H1 (cell line): Measurements from ENCODE around the gene SPEN. TPM values are rescaled to one million over a fixed set of nuclear protein-coding genes. Genes with fewer than 3 reads are reported as not detected.
A peak's percentile ranks its signal among the peaks of the same experiment; 100 is the strongest.

ENCODE experiments used
- CTCF ChIA-PET: fragments of 300-600 bp; sonication (Branson Sonifier 250); formaldehyde crosslinking; loops from one replicate; lab custom pipeline; 2021; ENCODE audit not compliant: partially characterized antibody; lab: Charles Lee
- POLR2A ChIA-PET: fragments of 300-600 bp; sonication (Branson Sonifier 250); formaldehyde crosslinking; loops from one replicate; lab custom pipeline; 2021; ENCODE audit warnings: inconsistent platforms; ENCODE audit not compliant: partially characterized antibody; lab: Charles Lee
- DNase-seq, 2 experiments: peaks; one replicate each; pipeline versions ENCODE4 v3.0.0 to v3.0.0-alpha.2; 2010 to 2022; ENCODE audit warnings: low spot score in 2 of 2, low read depth in 1 of 2, mixed read lengths in 1 of 2
- FAIRE-seq: peaks from 2 replicates; lab custom pipeline; 2011; peaks lifted over from hg19 to GRCh38; lab: Jason Lieb, UNC
- H2AFZ ChIP-seq: 2 replicates; pipeline ENCODE4 v1.8.1; 2012; ENCODE audit warnings: low read length, inconsistent platforms
- H2AK5ac ChIP-seq: 2 replicates; pipeline ENCODE4 v1.6.1; 2013; ENCODE audit warnings: low read depth, low read length
- H2BK120ac ChIP-seq: replicated peaks from 2 replicates; pipeline ENCODE3; 2013; ENCODE audit warnings: low read depth, low read length, inconsistent platforms
- H2BK12ac ChIP-seq: 2 replicates; pipeline ENCODE4 v1.6.1; 2013; ENCODE audit warnings: low read depth, low read length
- H2BK15ac ChIP-seq: 2 replicates; pipeline ENCODE4 v1.6.1; 2013; ENCODE audit warnings: low read length
- H2BK20ac ChIP-seq: 2 replicates; pipeline ENCODE4 v1.6.1; 2013; ENCODE audit warnings: low read length
- H2BK5ac ChIP-seq: 2 replicates; pipeline ENCODE4 v1.6.1; 2013; ENCODE audit warnings: low read depth, low read length
- H3K14ac ChIP-seq: 2 replicates; pipeline ENCODE4 v1.6.1; 2013; ENCODE audit warnings: inconsistent platforms; ENCODE audit not compliant: insufficient read length
- H3K18ac ChIP-seq: 2 replicates; pipeline ENCODE4 v1.6.1; 2013; ENCODE audit warnings: low read length; ENCODE audit errors: extremely low read depth
- H3K23ac ChIP-seq: 2 replicates; pipeline ENCODE4 v1.6.1; 2013; ENCODE audit warnings: inconsistent platforms; ENCODE audit not compliant: insufficient read length
- H3K23me2 ChIP-seq: 2 replicates; pipeline ENCODE4 v1.6.1; 2013; ENCODE audit warnings: low read depth, low read length
- H3K27ac ChIP-seq: 2 replicates; pipeline ENCODE4 v1.6.1; 2011; ENCODE audit warnings: low read depth, low read length, inconsistent platforms
- H3K27me3 ChIP-seq, 4 experiments: replicated peaks in 1 of 4; 1 replicate in 1 of 4; 2 replicates in 3 of 4; pipeline versions ENCODE4 v1.6.1 to v1.8.1; 2011 to 2013; ENCODE audit warnings: low read length in 3 of 4, mild to moderate bottlenecking in 3 of 4, inconsistent platforms in 2 of 4, mixed read lengths in 2 of 4, moderate library complexity in 1 of 4; ENCODE audit not compliant: control insufficient read depth in 3 of 4, insufficient read depth in 3 of 4; ENCODE audit errors: extremely low read depth in 1 of 4
- H3K36me3 ChIP-seq, 4 experiments: 2 replicates each; pipeline versions ENCODE4 v1.6.1 to v1.8.1; 2011 to 2013; ENCODE audit warnings: mild to moderate bottlenecking in 4 of 4, low read length in 3 of 4, moderate library complexity in 2 of 4, control low read depth in 1 of 4, inconsistent platforms in 1 of 4; ENCODE audit not compliant: insufficient read depth in 4 of 4, control insufficient read depth in 2 of 4
- H3K4ac ChIP-seq: replicated peaks from 2 replicates; pipeline ENCODE3; 2013; ENCODE audit warnings: low read length, low read depth, mixed read lengths, inconsistent platforms; ENCODE audit not compliant: insufficient read length
- H3K4me1 ChIP-seq, 4 experiments: replicated peaks in 1 of 4; 1 replicate in 1 of 4; 2 replicates in 3 of 4; pipeline versions ENCODE4 v1.6.1 to v1.8.1; 2011 to 2013; ENCODE audit warnings: low read length in 3 of 4, inconsistent platforms in 2 of 4, mixed read lengths in 1 of 4; ENCODE audit not compliant: insufficient read depth in 4 of 4, control insufficient read depth in 3 of 4
- H3K4me2 ChIP-seq, 2 experiments: 2 replicates each; pipeline versions ENCODE4 v1.6.1 to v1.8.1; 2011 to 2013; ENCODE audit warnings: low read depth in 2 of 2, low read length in 2 of 2, control low read depth in 1 of 2, inconsistent platforms in 1 of 2, mild to moderate bottlenecking in 1 of 2; ENCODE audit not compliant: insufficient read depth in 1 of 2
- H3K4me3 ChIP-seq, 4 experiments: fragments of 200-600, 300-600 bp in 1 of 4; sonication (generic), shearing (Covaris generic), sonication (Bioruptor Twin) in 1 of 4; 2 replicates each; pipeline versions ENCODE4 v1.5.1 to v1.8.1; 2011 to 2016; ENCODE audit warnings: low read length in 4 of 4, low read depth in 3 of 4, control low read depth in 2 of 4, inconsistent platforms in 2 of 4, mild to moderate bottlenecking in 2 of 4, mixed read lengths in 1 of 4, moderate library complexity in 1 of 4; ENCODE audit not compliant: insufficient read depth in 2 of 4; ENCODE audit errors: extremely low read depth in 1 of 4
- H3K56ac ChIP-seq: replicated peaks from 2 replicates; pipeline ENCODE3; 2013; ENCODE audit warnings: low read depth, mild to moderate bottlenecking, mixed read lengths, low read length, inconsistent platforms; ENCODE audit not compliant: insufficient read length
- H3K79me1 ChIP-seq: 2 replicates; pipeline ENCODE4 v1.6.1; 2013; ENCODE audit warnings: low read depth, low read length, control low read depth
- H3K79me2 ChIP-seq, 2 experiments: 2 replicates each; pipeline versions ENCODE4 v1.6.1 to v1.8.1; 2012 to 2013; ENCODE audit warnings: low read length in 2 of 2, mild to moderate bottlenecking in 2 of 2, inconsistent platforms in 1 of 2; ENCODE audit not compliant: insufficient read depth in 2 of 2, control insufficient read depth in 1 of 2
- H3K9ac ChIP-seq, 4 experiments: replicated peaks in 1 of 4; 1 replicate in 1 of 4; 2 replicates in 3 of 4; pipeline versions ENCODE4 v1.6.1 to v1.8.1; 2011 to 2013; ENCODE audit warnings: low read depth in 3 of 4, low read length in 3 of 4, control low read depth in 2 of 4, mild to moderate bottlenecking in 2 of 4, moderate library complexity in 2 of 4, inconsistent platforms in 1 of 4; ENCODE audit errors: extremely low read depth in 1 of 4
- H3K9me3 ChIP-seq, 2 experiments: 2 replicates each; pipeline versions ENCODE4 v1.6.1 to v1.8.1; 2012 to 2013; ENCODE audit warnings: mild to moderate bottlenecking in 2 of 2, moderate library complexity in 2 of 2, control low read depth in 1 of 2, inconsistent platforms in 1 of 2, low read depth in 1 of 2, low read length in 1 of 2, mixed read lengths in 1 of 2; ENCODE audit not compliant: insufficient read depth in 2 of 2
- H4K20me1 ChIP-seq, 2 experiments: replicated peaks in 1 of 2; 2 replicates each; pipeline versions ENCODE3 to v1.8.1; 2011 to 2013; ENCODE audit warnings: inconsistent platforms in 2 of 2, low read length in 2 of 2, mild to moderate bottlenecking in 1 of 2; ENCODE audit not compliant: insufficient read depth in 2 of 2, control insufficient read depth in 1 of 2
- H4K5ac ChIP-seq: 2 replicates; pipeline ENCODE4 v1.6.1; 2013; ENCODE audit warnings: low read length, low read depth, mixed read lengths, inconsistent platforms; ENCODE audit not compliant: insufficient read length
- H4K8ac ChIP-seq: 2 replicates; pipeline ENCODE4 v1.8.0; 2013; ENCODE audit warnings: mild to moderate bottlenecking, moderate library complexity, low read length, inconsistent platforms; ENCODE audit not compliant: insufficient read depth; ENCODE audit errors: extremely low read depth
- H4K91ac ChIP-seq: replicated peaks from 2 replicates; pipeline ENCODE3; 2013; ENCODE audit warnings: low read length, mixed read lengths, inconsistent platforms; ENCODE audit not compliant: insufficient read length
- CBX8 ChIP-seq: fragments of 300-800, 300-1000 bp; sonication (generic); IDR thresholded peaks from 2 replicates; pipeline ENCODE4 v1.7.1; 2016; ENCODE audit warnings: low read depth, low read length, borderline replicate concordance
- E2F6 ChIP-seq: IDR thresholded peaks from 2 replicates; pipeline ENCODE4 v1.6.1; 2012; ENCODE audit warnings: inconsistent platforms
- EP300 ChIP-seq, 2 experiments: IDR thresholded peaks; 1 replicate in 1 of 2; 2 replicates in 1 of 2; pipeline ENCODE4 v1.6.1; 2011 to 2012; ENCODE audit warnings: low read depth in 2 of 2, low read length in 2 of 2, mild to moderate bottlenecking in 2 of 2, borderline replicate concordance in 1 of 2, inconsistent platforms in 1 of 2, moderate library complexity in 1 of 2
- KDM5A ChIP-seq: fragments of 200-600 bp; IDR thresholded peaks from 2 replicates; pipeline ENCODE4 v1.7.1; 2012; ENCODE audit warnings: mild to moderate bottlenecking, low read length, inconsistent platforms, mixed read lengths
- NANOG ChIP-seq: IDR thresholded peaks from 2 replicates; pipeline ENCODE4 v1.6.1; 2011; ENCODE audit warnings: low read length, low read depth, mild to moderate bottlenecking, inconsistent platforms; ENCODE audit not compliant: insufficient read depth, poor library complexity, severe bottlenecking
- PHF8 ChIP-seq: fragments of 200-600 bp; sonication (generic); conservative IDR thresholded peaks from 2 replicates; pipeline ENCODE4 v1.7.1; 2012; ENCODE audit warnings: low read depth, mild to moderate bottlenecking, inconsistent platforms, low read length, moderate library complexity
- RBBP5 ChIP-seq: IDR thresholded peaks from 2 replicates; pipeline ENCODE4 v1.7.1; 2012; ENCODE audit warnings: low read depth, mild to moderate bottlenecking, inconsistent platforms, low read length, moderate library complexity, borderline replicate concordance
- SIRT6 ChIP-seq: IDR thresholded peaks from one replicate; pipeline ENCODE4 v1.7.1; 2012; ENCODE audit warnings: low read length, inconsistent platforms
- WGBS, 2 experiments: shearing (Covaris generic) in 1 of 2; methylation state at CpG; one replicate each; pipeline versions ENCODE4 v1.1.6 to v1.1.7; 2013 to 2015; ENCODE audit warnings: low lambda C conversion rate in 2 of 2, mixed read lengths in 2 of 2, inconsistent platforms in 1 of 2, low coverage in 1 of 2, missing lambda C conversion rate in 1 of 2; ENCODE audit not compliant: insufficient replicate concordance in 2 of 2, insufficient coverage in 1 of 2, insufficient read length in 1 of 2; ENCODE audit errors: extremely low coverage in 1 of 2, missing lambda C conversion rate in 1 of 2; 5-methylcytosine and 5-hydroxymethylcytosine counted together
- polyA plus RNA-seq, 7 experiments: library from polyadenylated mRNA; depleted of rRNA in 3 of 7; stranded (reverse) in 5 of 7; unstranded in 2 of 7; fragments of >200 nt in 5 of 7; fragments of 200-250 nt in 2 of 7; gene quantifications; 1 replicate in 5 of 7; 2 replicates in 1 of 7; 4 replicates in 1 of 7; pipeline versions ENCODE4 v1.2.1 to v1.2.3, GENCODE V29; 2011 to 2013; ENCODE audit warnings: missing spikeins in 2 of 7, mixed read lengths in 2 of 7
- total RNA-seq: library from RNA; stranded (reverse); fragmentation: NEBNext Ultra II Directional; extraction: Animal tissue kit (Norgen Biotek cat#: 25700); gene quantifications from 2 replicates; pipeline ENCODE4 v1.2.1, GENCODE V29; 2021
- TF ChIP-seq, protein P1 (sequence below): IDR thresholded peaks from 2 replicates; pipeline ENCODE4 v1.6.1; 2011; ENCODE audit warnings: low read length, improper control_type of control experiment

Gene SPEN
- total and polyA plus RNA-seq, 2 of the 8 experiments (the other 6 are each of a cell fraction or from before 2014, with no cell fraction given) = 12.5 to 52.1 TPM

- peaks cover 0 to 6% (median 2%) of the 10 kb centered on the region in 4 experiments; a peak in 2 of 7 replicates for H3K4me1 ChIP-seq
- FAIRE-seq (no peak), DNase-seq (no peak)
- ChIA-PET CTCF (interaction anchor here (0.7 to 1.7 kb wide), 6 partner anchors 10 to 72 kb away, joined by 3 to 5 read pairs (median 4); no protein-coding TSS in a partner anchor), POLR2A (interaction anchor here (0.9 to 1.6 kb wide), 4 partner anchors 10 to 52 kb away, joined by 3 to 6 read pairs (median 3); no protein-coding TSS in a partner anchor)
- no peak overlapping the region for H2BK20ac ChIP-seq
- no peaks in the 10 kb centered on the region; a peak in 1 of 8 replicates for H3K36me3 ChIP-seq
- H2BK120ac ChIP-seq = no peak overlapping the region
- no peak overlapping the region for H2BK12ac ChIP-seq
- H3K79me1 ChIP-seq = peaks cover 3% of the 10 kb centered on the region; the same call in 1 of the 2 replicates
- no peak overlapping the region; the same call in 1 of the 2 replicates for H3K18ac ChIP-seq
- H3K27me3 ChIP-seq = no peaks in the 10 kb centered on the region; a peak in 1 of 7 replicates
- WGBS, 2 experiments = 96% methylated on average over 6 of the region's 6 CpGs; no CpG with 5 or more reads in 1 of the 2 experiments
- no peaks in the 10 kb centered on the region for H3K9me3 ChIP-seq
- H2AK5ac ChIP-seq = no peak overlapping the region
- peaks cover 0 to 5% of the 10 kb centered on the region in 2 experiments for H4K20me1 ChIP-seq
- no peak overlapping the region for H3K23ac ChIP-seq
- H3K27ac ChIP-seq = no peak overlapping the region
- H3K9ac ChIP-seq = no peak overlapping the region; a peak in 1 of 7 replicates
- H3K14ac ChIP-seq = no peak overlapping the region
- peak overlapping the region in 1 of 2 experiments; percentile 72; a peak in 1 of 4 replicates for H3K4me2 ChIP-seq
- no peak overlapping the region for H4K8ac ChIP-seq
- peaks cover 8% of the 10 kb centered on the region for H3K23me2 ChIP-seq
- H3K79me2 ChIP-seq = peaks cover 0 to 86% of the 10 kb centered on the region in 2 experiments; a peak in 3 of 4 replicates
- no peak overlapping the region for H3K56ac ChIP-seq
- no peak overlapping the region for H3K4ac ChIP-seq
- no peak overlapping the region for H4K5ac ChIP-seq
- no peak overlapping the region for H2BK5ac ChIP-seq
- H2AFZ ChIP-seq = no peak overlapping the region
- H3K4me3 ChIP-seq = no peak overlapping the region
- H2BK15ac ChIP-seq = no peak overlapping the region
- no peak overlapping the region for H4K91ac ChIP-seq
- TF ChIP-seq EP300 (IDR thresholded peaks at IDR 0.05; ENCODE audit: borderline replicate concordance in 1 of 2, low read depth in 2 of 2, low read length in 2 of 2) (no peak), CBX8 (no peak), PHF8 (no peak), RBBP5 (no peak), E2F6 (no peak), SIRT6 (no peak), KDM5A (no peak), NANOG (no peak)
- TF ChIP-seq, protein P1, sequence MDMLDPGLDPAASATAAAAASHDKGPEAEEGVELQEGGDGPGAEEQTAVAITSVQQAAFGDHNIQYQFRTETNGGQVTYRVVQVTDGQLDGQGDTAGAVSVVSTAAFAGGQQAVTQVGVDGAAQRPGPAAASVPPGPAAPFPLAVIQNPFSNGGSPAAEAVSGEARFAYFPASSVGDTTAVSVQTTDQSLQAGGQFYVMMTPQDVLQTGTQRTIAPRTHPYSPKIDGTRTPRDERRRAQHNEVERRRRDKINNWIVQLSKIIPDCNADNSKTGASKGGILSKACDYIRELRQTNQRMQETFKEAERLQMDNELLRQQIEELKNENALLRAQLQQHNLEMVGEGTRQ = no peak
Observed at GRCh38 chr1:15852036-15852827, 4.7 kb downstream of the SPEN start.
